BLaER1 (cell line): ENCODE data around the gene SEMA4B.

Experiments
- H3K27ac ChIP-seq: shearing (Covaris generic); formaldehyde crosslinking; 2 replicates; pipeline ENCODE4 v1.8.1; 2022
- H3K27me3 ChIP-seq: shearing (Covaris generic); formaldehyde crosslinking; 2 replicates; pipeline ENCODE4 v1.8.1; 2022
- H3K36me3 ChIP-seq: shearing (Covaris generic); formaldehyde crosslinking; 2 replicates; pipeline ENCODE4 v1.8.1; 2022
- H3K4me1 ChIP-seq: shearing (Covaris generic); formaldehyde crosslinking; 2 replicates; pipeline ENCODE4 v1.8.1; 2022
- H3K4me2 ChIP-seq: shearing (Covaris generic); formaldehyde crosslinking; 2 replicates; pipeline ENCODE4 v1.8.1; 2022
- H3K4me3 ChIP-seq: shearing (Covaris generic); formaldehyde crosslinking; 2 replicates; pipeline ENCODE4 v1.8.1; 2022
- H3K9ac ChIP-seq: shearing (Covaris generic); formaldehyde crosslinking; 2 replicates; pipeline ENCODE4 v1.8.1; 2022
- H3K9me3 ChIP-seq: shearing (Covaris generic); formaldehyde crosslinking; 2 replicates; pipeline ENCODE4 v1.8.1; 2022
- H4K20me1 ChIP-seq: shearing (Covaris generic); formaldehyde crosslinking; 2 replicates; pipeline ENCODE4 v1.8.1; 2022
- Cebpa-rat ChIP-seq: shearing (Covaris generic); IDR thresholded peaks from 2 replicates; pipeline ENCODE4 v1.8.1; 2022

Gene SEMA4B, protein sequence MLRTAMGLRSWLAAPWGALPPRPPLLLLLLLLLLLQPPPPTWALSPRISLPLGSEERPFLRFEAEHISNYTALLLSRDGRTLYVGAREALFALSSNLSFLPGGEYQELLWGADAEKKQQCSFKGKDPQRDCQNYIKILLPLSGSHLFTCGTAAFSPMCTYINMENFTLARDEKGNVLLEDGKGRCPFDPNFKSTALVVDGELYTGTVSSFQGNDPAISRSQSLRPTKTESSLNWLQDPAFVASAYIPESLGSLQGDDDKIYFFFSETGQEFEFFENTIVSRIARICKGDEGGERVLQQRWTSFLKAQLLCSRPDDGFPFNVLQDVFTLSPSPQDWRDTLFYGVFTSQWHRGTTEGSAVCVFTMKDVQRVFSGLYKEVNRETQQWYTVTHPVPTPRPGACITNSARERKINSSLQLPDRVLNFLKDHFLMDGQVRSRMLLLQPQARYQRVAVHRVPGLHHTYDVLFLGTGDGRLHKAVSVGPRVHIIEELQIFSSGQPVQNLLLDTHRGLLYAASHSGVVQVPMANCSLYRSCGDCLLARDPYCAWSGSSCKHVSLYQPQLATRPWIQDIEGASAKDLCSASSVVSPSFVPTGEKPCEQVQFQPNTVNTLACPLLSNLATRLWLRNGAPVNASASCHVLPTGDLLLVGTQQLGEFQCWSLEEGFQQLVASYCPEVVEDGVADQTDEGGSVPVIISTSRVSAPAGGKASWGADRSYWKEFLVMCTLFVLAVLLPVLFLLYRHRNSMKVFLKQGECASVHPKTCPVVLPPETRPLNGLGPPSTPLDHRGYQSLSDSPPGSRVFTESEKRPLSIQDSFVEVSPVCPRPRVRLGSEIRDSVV

DNA sequence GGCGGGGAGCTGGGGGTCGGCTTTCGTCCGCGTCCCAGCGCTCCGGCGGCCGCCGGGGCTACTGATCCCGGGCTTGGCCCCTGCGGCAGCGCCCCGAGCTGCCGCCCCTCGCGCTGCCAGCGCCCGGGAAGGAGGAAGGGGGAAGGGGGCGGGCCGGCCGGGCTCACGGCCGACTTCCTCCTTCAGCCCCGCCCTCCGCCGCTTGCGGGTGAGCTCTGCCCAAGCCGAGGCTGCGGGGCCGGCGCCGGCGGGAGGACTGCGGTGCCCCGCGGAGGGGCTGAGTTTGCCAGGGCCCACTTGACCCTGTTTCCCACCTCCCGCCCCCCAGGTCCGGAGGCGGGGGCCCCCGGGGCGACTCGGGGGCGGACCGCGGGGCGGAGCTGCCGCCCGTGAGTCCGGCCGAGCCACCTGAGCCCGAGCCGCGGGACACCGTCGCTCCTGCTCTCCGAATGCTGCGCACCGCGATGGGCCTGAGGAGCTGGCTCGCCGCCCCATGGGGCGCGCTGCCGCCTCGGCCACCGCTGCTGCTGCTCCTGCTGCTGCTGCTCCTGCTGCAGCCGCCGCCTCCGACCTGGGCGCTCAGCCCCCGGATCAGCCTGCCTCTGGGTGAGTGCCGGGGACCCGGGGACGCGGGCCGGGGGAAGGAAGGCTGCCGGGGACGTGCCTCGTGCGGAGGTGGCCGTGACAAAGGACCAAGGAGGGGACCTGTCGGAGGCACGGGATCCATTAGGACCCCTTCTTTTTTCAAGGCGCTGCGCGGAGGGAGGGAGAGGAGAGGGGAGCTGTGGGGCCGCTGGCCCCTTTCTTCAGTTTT, at the start of gene SEMA4B:
Gene SEMA4B, plus strand, starts transcription at position 201 of the 814 bp plus-strand sequence. Its CDS starts 249 bp downstream, at position 450.
- peaks cover 56% of the 10 kb centered on the region for H3K4me1 ChIP-seq
- no peaks in the 10 kb centered on the region for H3K9me3 ChIP-seq
- H3K27me3 ChIP-seq, result no peaks in the 10 kb centered on the region
- peak within 1 kb of the TSS; percentile 88 for H3K27ac ChIP-seq
- peak within 1 kb of the TSS; percentile 99 for H3K4me2 ChIP-seq
- H3K36me3 ChIP-seq, result peaks cover 17% of the 10 kb centered on the region
- peak within 1 kb of the TSS; percentile 86 for H3K4me3 ChIP-seq
- H4K20me1 ChIP-seq, result peaks cover 44% of the 10 kb centered on the region
- TF ChIP-seq Cebpa-rat, result no peak
- peak within 1 kb of the TSS; percentile 84 for H3K9ac ChIP-seq

DNA sequence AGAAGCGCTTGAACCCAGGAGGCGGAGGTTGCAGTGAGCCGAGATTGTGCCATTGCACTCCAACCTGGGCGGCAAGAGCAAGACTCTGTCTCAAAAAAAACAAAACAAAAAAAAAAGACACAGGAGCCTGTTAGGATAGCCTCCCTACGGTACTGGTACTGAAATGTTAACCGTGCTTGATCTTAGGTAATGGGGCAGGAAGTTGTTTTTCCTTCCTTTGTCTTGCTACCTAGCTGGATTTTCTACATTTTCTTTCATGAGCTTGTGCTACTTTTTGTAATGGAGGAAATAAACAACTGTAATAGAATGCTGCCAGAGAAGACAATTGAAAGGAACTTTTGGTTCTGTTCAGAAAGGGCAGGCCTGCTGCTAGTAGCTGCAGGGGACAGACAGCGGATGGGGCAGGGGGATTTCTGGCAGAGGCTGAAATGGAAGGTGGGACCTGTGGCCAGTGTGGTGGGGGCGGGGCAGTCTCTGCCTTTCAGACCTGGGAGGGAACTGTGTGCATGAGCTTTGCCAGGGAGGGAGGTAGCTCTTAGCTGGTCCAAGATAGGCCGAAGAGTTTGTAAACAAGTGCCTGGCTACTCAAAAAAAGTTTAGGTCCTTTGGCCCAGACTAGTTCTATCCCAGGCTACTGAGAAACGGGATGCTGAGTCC, 49.0 kb upstream of the SEMA4B start:
- H3K27me3 ChIP-seq, result no peaks in the 10 kb centered on the region
- TF ChIP-seq Cebpa-rat, result no peak
- no peak overlapping the region for H3K27ac ChIP-seq
- H3K4me3 ChIP-seq, result no peak overlapping the region
- no peaks in the 10 kb centered on the region for H4K20me1 ChIP-seq
- no peaks in the 10 kb centered on the region for H3K9me3 ChIP-seq
- H3K36me3 ChIP-seq, result no peaks in the 10 kb centered on the region
- H3K4me1 ChIP-seq, result peaks cover 10% of the 10 kb centered on the region
- no peak overlapping the region for H3K9ac ChIP-seq
- no peak overlapping the region for H3K4me2 ChIP-seq

DNA sequence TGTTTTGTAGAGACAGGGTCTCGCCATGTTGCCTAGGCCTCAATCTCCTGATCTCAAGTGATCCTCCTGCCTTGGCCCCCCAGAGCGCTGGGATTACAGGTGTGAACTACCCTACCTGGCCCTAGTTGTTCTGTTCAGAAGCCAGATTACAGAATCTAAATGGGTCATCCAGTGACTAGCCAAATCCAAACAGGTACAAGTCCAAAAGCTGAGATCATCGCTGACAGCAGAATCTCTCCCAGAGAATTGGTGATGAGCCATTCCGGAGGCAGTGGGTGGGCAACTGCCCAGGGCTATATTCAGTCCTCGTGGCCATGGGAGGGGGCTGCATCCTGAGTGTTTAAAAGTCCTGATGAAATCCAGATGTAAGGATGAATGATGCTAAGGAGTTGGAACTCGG, 47.5 kb upstream of the SEMA4B start:
- no peak overlapping the region for H3K27ac ChIP-seq
- H3K36me3 ChIP-seq, result no peaks in the 10 kb centered on the region
- H4K20me1 ChIP-seq, result no peaks in the 10 kb centered on the region
- H3K4me2 ChIP-seq, result no peak overlapping the region
- no peaks in the 10 kb centered on the region for H3K27me3 ChIP-seq
- no peaks in the 10 kb centered on the region for H3K9me3 ChIP-seq
- TF ChIP-seq Cebpa-rat, result no peak
- no peak overlapping the region for H3K4me3 ChIP-seq
- H3K9ac ChIP-seq, result no peak overlapping the region
- H3K4me1 ChIP-seq, result peaks cover 19% of the 10 kb centered on the region

DNA sequence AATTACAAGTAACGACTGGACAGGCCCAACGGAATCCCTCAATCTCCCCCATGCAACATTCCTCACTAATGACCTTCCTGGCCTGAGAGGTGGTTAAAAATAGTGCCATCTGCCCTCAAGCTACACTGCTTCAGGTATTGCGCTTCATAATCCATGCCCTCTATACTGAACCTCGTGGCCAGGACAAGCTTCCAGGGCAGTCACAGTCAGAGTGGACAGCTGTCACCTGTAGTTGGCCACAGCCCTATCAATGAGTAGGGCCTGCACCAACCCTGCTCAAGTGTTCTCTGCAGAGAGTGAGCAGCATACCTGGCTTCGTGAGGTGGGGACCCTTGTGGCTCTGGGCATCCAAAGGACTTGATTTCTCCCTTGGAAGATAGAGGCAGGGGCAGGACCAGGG, 46.9 kb upstream of the SEMA4B start:
- no peaks in the 10 kb centered on the region for H4K20me1 ChIP-seq
- H3K36me3 ChIP-seq, result no peaks in the 10 kb centered on the region
- no peak overlapping the region for H3K9ac ChIP-seq
- no peak overlapping the region for H3K27ac ChIP-seq
- H3K4me3 ChIP-seq, result no peak overlapping the region
- H3K4me1 ChIP-seq, result peaks cover 13% of the 10 kb centered on the region
- H3K4me2 ChIP-seq, result no peak overlapping the region
- no peak for TF ChIP-seq Cebpa-rat
- no peaks in the 10 kb centered on the region for H3K27me3 ChIP-seq
- H3K9me3 ChIP-seq, result no peaks in the 10 kb centered on the region

DNA sequence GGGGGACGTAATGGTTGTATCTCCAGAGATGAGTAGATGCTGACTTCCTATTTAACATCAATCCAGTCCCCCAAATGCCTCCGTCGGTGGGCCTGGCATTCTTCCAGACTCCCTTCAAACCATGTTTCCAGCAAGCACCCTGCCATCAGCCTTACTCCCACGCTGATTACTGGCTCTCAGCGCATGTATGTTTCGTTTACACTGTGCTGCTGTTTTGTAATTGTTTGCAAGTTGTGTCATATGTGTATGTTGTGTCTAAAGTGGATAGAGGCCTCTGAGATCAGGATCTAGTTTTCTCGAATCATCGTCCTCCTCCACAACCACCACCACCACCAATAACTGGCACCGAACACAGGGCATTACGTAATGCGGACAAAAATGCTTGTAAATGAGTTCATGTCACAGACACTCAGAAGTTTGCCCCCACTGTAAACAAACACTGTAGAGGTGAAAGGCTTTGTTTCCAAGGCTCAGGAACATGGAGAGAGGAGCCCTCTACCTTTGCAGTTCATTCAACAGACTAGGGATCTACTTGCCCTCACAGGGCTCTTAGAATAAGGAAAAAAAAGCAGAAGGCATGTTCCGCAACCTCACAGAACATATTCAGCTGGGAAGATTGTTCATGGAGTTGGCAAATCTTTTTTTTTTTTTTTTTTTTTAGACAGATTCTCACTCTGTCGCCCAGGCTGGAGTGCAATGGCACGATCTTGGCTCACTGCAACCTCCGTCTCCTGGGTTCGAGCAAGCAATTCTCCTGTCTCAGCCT, 46.1 kb upstream of the SEMA4B start:
- H3K27ac ChIP-seq, result no peak overlapping the region
- H3K9me3 ChIP-seq, result no peaks in the 10 kb centered on the region
- no peaks in the 10 kb centered on the region for H3K27me3 ChIP-seq
- H3K36me3 ChIP-seq, result no peaks in the 10 kb centered on the region
- H3K4me2 ChIP-seq, result no peak overlapping the region
- TF ChIP-seq Cebpa-rat, result 0 out of 2 replicates have a peak, but pooled peaks have one; percentile 16
- no peak overlapping the region for H3K4me3 ChIP-seq
- no peak overlapping the region for H3K9ac ChIP-seq
- H4K20me1 ChIP-seq, result no peaks in the 10 kb centered on the region
- peaks cover 12% of the 10 kb centered on the region for H3K4me1 ChIP-seq

DNA sequence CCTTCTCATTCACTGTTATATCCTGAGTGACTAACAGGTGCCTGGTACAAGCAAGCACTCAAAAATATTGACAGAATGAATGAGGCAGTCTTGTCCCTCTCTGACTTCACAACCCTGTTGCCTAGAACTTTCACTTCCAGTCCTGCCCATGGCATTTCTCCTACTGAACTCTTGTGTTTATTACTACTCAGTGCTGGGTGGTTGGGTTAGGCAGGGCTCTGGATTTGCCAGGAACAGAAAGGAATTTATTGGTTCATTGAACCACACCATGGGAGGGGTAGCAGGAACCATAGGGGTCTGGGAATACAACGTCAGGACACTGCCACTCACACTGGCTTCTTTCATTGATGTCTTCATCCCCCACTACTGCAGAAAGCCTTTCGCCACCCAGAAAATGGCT, 41.9 kb upstream of the SEMA4B start:
- Histone ChIP-seq H4K20me1 (no peaks in the 10 kb centered on the region), H3K4me1 (peaks cover 26% of the 10 kb centered on the region), H3K4me2 (no peak overlapping the region), H3K9me3 (no peaks in the 10 kb centered on the region), H3K4me3 (no peak overlapping the region), H3K9ac (no peak overlapping the region), H3K36me3 (no peaks in the 10 kb centered on the region), H3K27me3 (no peaks in the 10 kb centered on the region), H3K27ac (no peak overlapping the region)
- TF ChIP-seq Cebpa-rat, result no peak

DNA sequence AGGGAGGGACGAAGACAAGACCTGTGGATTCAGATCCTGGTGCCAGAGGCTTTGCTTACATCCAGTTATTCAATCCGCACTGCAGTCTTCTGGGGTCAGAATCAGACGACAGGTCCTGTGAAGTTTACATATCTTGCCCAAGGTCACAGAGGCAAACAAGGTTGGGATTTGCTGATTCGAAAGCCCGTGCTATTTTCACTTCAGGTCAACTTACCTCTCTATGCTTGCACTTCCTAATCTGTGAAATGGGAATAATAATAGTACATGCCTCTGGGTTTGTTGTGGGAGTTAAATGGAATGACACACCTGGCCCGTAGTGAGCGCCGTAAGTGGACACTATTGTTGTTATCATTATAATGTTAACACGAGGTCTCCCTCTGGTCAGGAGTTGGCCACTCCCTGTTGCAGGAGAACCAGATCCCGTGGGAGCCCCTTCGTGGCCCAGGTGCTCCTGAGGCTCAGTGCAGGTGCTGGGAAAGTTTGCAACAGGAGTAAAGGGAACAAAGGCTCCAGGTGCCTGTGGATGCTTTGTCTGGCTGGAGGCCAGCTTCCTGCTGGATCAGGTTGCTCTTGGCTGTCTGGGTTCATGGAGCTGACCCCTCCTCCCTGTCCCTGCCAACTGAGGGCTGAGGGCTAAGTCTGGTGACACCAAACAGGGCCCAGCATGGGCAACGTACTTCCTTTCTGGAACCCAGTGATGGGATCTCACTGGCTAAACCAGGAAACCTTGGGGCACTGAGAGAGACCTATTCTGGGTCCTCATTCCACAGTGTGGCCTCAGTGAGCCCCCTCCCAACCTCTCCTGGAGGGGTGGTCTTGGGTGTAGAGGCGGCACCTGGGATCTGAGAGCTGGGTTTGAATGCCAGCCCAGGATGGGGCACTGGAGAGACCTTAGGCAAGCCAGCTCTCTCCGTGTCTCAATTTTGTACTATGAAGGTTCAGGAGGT, 40.1 kb upstream of the SEMA4B start:
- Histone ChIP-seq H3K27me3 (no peaks in the 10 kb centered on the region), H3K27ac (no peak overlapping the region), H3K9me3 (no peaks in the 10 kb centered on the region), H3K4me1 (peaks cover 41% of the 10 kb centered on the region), H3K36me3 (no peaks in the 10 kb centered on the region), H3K4me3 (no peak overlapping the region), H3K4me2 (peak overlapping the region; percentile 49), H3K9ac (no peak overlapping the region), H4K20me1 (no peaks in the 10 kb centered on the region)
- TF ChIP-seq Cebpa-rat, result no peak

DNA sequence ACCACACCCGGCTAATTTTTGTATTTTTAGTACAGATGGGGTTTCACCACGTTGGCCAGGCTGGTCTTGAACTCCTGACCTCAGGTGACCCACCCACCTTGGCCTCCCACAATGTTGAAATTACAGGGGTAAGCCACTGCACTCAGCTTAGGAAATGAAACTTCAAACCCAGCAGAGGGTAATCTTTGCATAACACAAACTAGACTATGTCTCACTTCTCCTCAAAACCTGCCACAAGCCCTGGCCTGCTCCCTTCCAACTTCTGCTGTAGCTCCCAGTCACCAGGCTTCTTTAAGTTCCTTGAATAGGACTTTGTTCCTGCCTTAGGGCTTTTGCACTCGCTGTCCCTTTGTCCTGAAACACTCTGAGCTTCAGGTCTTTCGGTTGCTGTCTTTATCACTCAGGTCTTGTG, 39.2 kb upstream of the SEMA4B start:
- H3K4me2 ChIP-seq, result peak overlapping the region; percentile 49
- no peaks in the 10 kb centered on the region for H4K20me1 ChIP-seq
- H3K27me3 ChIP-seq, result no peaks in the 10 kb centered on the region
- no peaks in the 10 kb centered on the region for H3K36me3 ChIP-seq
- no peaks in the 10 kb centered on the region for H3K9me3 ChIP-seq
- no peak overlapping the region for H3K9ac ChIP-seq
- no peak for TF ChIP-seq Cebpa-rat
- H3K4me3 ChIP-seq, result no peak overlapping the region
- H3K27ac ChIP-seq, result no peak overlapping the region
- peaks cover 42% of the 10 kb centered on the region for H3K4me1 ChIP-seq
